GM12865 (cell line): Measurements from ENCODE around the gene TMEM11.

Experiments
- DNase-seq: peaks from one replicate; pipeline ENCODE4 v3.0.0; 2010; ENCODE audit warnings: low read depth
- H3K4me3 ChIP-seq: 2 replicates; pipeline ENCODE4 v1.5.1; 2011; ENCODE audit warnings: mild to moderate bottlenecking, low read depth, low read length, control low read depth
- CTCF ChIP-seq: IDR thresholded peaks from 2 replicates; pipeline ENCODE4 v1.5.1; 2011; ENCODE audit warnings: low read length, control low read depth, low read depth, inconsistent platforms; ENCODE audit not compliant: insufficient read depth; ENCODE audit errors: missing control alignments

Gene TMEM11

GRCh38 chr17:21217346-21217745, 3.4 kb upstream of the TMEM11 start:
- no peak for TF ChIP-seq CTCF
- no peak overlapping the region for H3K4me3 ChIP-seq
- no peak for DNase-seq

GRCh38 chr17:21215935-21216334, 2.0 kb upstream of the TMEM11 start:
- DNase-seq: no peak
- no peak overlapping the region for H3K4me3 ChIP-seq
- TF ChIP-seq CTCF: no peak

GRCh38 chr17:21214777-21215541, 998 bp upstream of the TMEM11 start:
- no peak for TF ChIP-seq CTCF
- peak; percentile 16 for DNase-seq
- H3K4me3 ChIP-seq: peak overlapping the region; percentile 99

- peak overlapping the region; percentile 99 for H3K4me3 ChIP-seq
- no peak for TF ChIP-seq CTCF
- peak; percentile 37 for DNase-seq
Measured at GRCh38 chr17:21213638-21214014, 335 bp downstream of the TMEM11 start.

- TF ChIP-seq CTCF: no peak
- H3K4me3 ChIP-seq: peak overlapping the region; percentile 99
- no peak for DNase-seq
Measured at GRCh38 chr17:21212826-21213637, 929 bp downstream of the TMEM11 start.

- no peak overlapping the region for H3K4me3 ChIP-seq
- no peak for DNase-seq
- no peak for TF ChIP-seq CTCF
Measured at GRCh38 chr17:21211825-21212479, 2.0 kb downstream of the TMEM11 start.
